ENCODE measurements around the gene ANGPTL2. TPM values are rescaled to one million over a fixed set of nuclear protein-coding genes. Genes with fewer than 3 reads are reported as not detected.

Gene ANGPTL2
- total RNA-seq, 1 donor from 2014 or later = 19.2 TPM

GRCh38 chr9:127132375-127132774, 9.9 kb upstream of the ANGPTL2 start:
- TF ChIP-seq CTCF (conservative IDR thresholded peaks at IDR 0.05) = no peak
- peaks cover 41% of the 10 kb centered on the region for H3K4me1 Mint-ChIP-seq
- no peaks in the 10 kb centered on the region for H3K36me3 Mint-ChIP-seq (ENCODE audit: low read depth)
- H3K27me3 Mint-ChIP-seq (ENCODE audit: low read depth) = no peaks in the 10 kb centered on the region
- no peaks in the 10 kb centered on the region for H3K9me3 Mint-ChIP-seq
- no peak overlapping the region for H3K4me3 Mint-ChIP-seq
- H3K27ac Mint-ChIP-seq (ENCODE audit: unreplicated experiment) = no peak overlapping the region
- DNase-seq (ENCODE audit: low read depth, low spot score) = no peak

- no peaks in the 10 kb centered on the region for H3K27me3 Mint-ChIP-seq (ENCODE audit: low read depth)
- no peaks in the 10 kb centered on the region for H3K9me3 Mint-ChIP-seq
- no peaks in the 10 kb centered on the region for H3K36me3 Mint-ChIP-seq (ENCODE audit: low read depth)
- H3K27ac Mint-ChIP-seq (ENCODE audit: unreplicated experiment) = no peak overlapping the region
- no peak overlapping the region for H3K4me3 Mint-ChIP-seq
- no peak for TF ChIP-seq CTCF (conservative IDR thresholded peaks at IDR 0.05)
- no peak for DNase-seq (ENCODE audit: low read depth, low spot score)
- H3K4me1 Mint-ChIP-seq = peaks cover 41% of the 10 kb centered on the region
Measured at GRCh38 chr9:127131871-127132270, 9.4 kb upstream of the ANGPTL2 start.

GRCh38 chr9:127130661-127131538, 8.5 kb upstream of the ANGPTL2 start:
- Mint-ChIP-seq H3K4me3 (no peak overlapping the region), H3K4me1 (peaks cover 48% of the 10 kb centered on the region), H3K36me3 (ENCODE audit: low read depth) (no peaks in the 10 kb centered on the region), H3K9me3 (no peaks in the 10 kb centered on the region), H3K27me3 (ENCODE audit: low read depth) (no peaks in the 10 kb centered on the region), H3K27ac (ENCODE audit: unreplicated experiment) (no peak overlapping the region)
- no peak for DNase-seq (ENCODE audit: low read depth, low spot score)
- no peak for TF ChIP-seq CTCF (conservative IDR thresholded peaks at IDR 0.05)

- DNase-seq (ENCODE audit: low read depth, low spot score) = no peak
- H3K4me1 Mint-ChIP-seq = peaks cover 44% of the 10 kb centered on the region
- H3K9me3 Mint-ChIP-seq = no peaks in the 10 kb centered on the region
- no peak overlapping the region for H3K27ac Mint-ChIP-seq (ENCODE audit: unreplicated experiment)
- H3K36me3 Mint-ChIP-seq (ENCODE audit: low read depth) = no peaks in the 10 kb centered on the region
- H3K4me3 Mint-ChIP-seq = no peak overlapping the region
- peaks cover under 1% of the 10 kb centered on the region for H3K27me3 Mint-ChIP-seq (ENCODE audit: low read depth)
- TF ChIP-seq CTCF (conservative IDR thresholded peaks at IDR 0.05) = no peak
Measured at GRCh38 chr9:127130235-127130634, 7.8 kb upstream of the ANGPTL2 start.

- peaks cover 44% of the 10 kb centered on the region for H3K4me1 Mint-ChIP-seq
- H3K36me3 Mint-ChIP-seq (ENCODE audit: low read depth) = no peaks in the 10 kb centered on the region
- no peak for TF ChIP-seq CTCF (conservative IDR thresholded peaks at IDR 0.05)
- peaks cover 3% of the 10 kb centered on the region for H3K27me3 Mint-ChIP-seq (ENCODE audit: low read depth)
- DNase-seq (ENCODE audit: low read depth, low spot score) = no peak
- no peak overlapping the region for H3K27ac Mint-ChIP-seq (ENCODE audit: unreplicated experiment)
- no peak overlapping the region for H3K4me3 Mint-ChIP-seq
- no peaks in the 10 kb centered on the region for H3K9me3 Mint-ChIP-seq
Measured at GRCh38 chr9:127129718-127130085, 7.3 kb upstream of the ANGPTL2 start.
